Right lung (tissue), 10 donors: ENCODE data around the gene ADAT1. TPM values are rescaled to one million over a fixed set of nuclear protein-coding genes. Genes with fewer than 3 reads are reported as not detected.

Experiments
- DNase-seq, 2 donors: peaks; one replicate each; pipeline ENCODE4 v3.0.0-alpha.2; 2013
- long read RNA-seq, 8 donors: transcript quantifications; one replicate each; lab custom pipeline, GENCODE V29; 2026
- polyA plus RNA-seq, 5 donors: library from polyadenylated mRNA; unstranded; fragments of 120-200 nt; gene quantifications; one replicate each; pipeline versions ENCODE4 v1.2.1 to v1.2.3, GENCODE V29; 2013; ENCODE audit warnings: inconsistent platforms in 1 of 5, low replicate concordance in 1 of 5; ENCODE audit not compliant: insufficient read length in 5 of 5, insufficient read depth in 1 of 5

Gene ADAT1, protein sequence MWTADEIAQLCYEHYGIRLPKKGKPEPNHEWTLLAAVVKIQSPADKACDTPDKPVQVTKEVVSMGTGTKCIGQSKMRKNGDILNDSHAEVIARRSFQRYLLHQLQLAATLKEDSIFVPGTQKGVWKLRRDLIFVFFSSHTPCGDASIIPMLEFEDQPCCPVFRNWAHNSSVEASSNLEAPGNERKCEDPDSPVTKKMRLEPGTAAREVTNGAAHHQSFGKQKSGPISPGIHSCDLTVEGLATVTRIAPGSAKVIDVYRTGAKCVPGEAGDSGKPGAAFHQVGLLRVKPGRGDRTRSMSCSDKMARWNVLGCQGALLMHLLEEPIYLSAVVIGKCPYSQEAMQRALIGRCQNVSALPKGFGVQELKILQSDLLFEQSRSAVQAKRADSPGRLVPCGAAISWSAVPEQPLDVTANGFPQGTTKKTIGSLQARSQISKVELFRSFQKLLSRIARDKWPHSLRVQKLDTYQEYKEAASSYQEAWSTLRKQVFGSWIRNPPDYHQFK
- polyA plus RNA-seq: 10 to 100 TPM; 40.7 to 54.5 (median 42.5) TPM
- long read RNA-seq, donor 1, partial matches to known transcripts: 0 of 3 reads
- long read RNA-seq, donor 1, other reads (novel, unspliced or antisense): 0 of 3 reads
- long read RNA-seq, donor 2, partial matches to known transcripts: 0 of 1 reads
- long read RNA-seq, donor 2, other reads (novel, unspliced or antisense): 0 of 1 reads
- long read RNA-seq, donor 3: 0 reads
- long read RNA-seq, donor 4, partial matches to known transcripts: 0 of 2 reads
- long read RNA-seq, donor 4, other reads (novel, unspliced or antisense): 0 of 2 reads
- long read RNA-seq, donor 5, partial matches to known transcripts: 0 of 3 reads
- long read RNA-seq, donor 5, other reads (novel, unspliced or antisense): 0 of 3 reads
- long read RNA-seq, donor 6, partial matches to known transcripts: 0 of 4 reads
- long read RNA-seq, donor 6, other reads (novel, unspliced or antisense): 0 of 4 reads
- long read RNA-seq, donor 7, partial matches to known transcripts: 0 of 2 reads
- long read RNA-seq, donor 7, other reads (novel, unspliced or antisense): 0 of 2 reads
- long read RNA-seq, donor 8: 0 reads

GRCh38 chr16:75622761-75623605 is at the start of gene ADAT1:
Gene ADAT1, minus strand, starts transcription at chr16:75623281. Its CDS starts 2,482 bp downstream, at chr16:75620799.
- DNase-seq: peak; percentile 98

- DNase-seq: no peak
Observed at GRCh38 chr16:75667503-75667902, 44.4 kb upstream of the ADAT1 start.

DNA sequence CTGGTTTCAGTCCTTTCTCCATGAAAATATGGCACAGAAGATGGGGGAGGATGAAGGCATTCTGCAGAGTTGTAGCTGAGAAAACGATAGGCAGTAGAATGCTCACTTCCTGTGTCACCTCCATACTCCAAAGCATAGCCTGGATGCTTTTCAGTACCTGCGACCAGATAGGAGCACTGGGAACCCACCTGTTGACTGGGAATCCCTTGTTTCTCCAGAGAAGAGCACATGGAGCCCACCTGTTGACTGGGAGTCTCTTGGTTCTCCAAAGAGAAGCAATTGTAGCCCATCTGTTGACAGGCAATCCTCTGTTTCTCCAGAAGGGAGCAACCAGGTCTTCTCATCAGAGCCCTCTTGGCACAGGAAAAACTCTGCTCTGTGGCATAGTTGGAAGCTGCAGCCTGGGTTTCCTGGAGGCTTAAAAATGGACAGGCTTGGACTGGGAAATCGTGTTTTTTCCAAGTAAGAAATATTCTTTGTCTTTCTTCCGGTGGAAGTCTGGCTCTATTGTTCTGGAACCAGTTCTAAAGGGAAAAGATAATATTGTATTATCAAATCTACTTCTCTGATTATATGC is 37.7 kb upstream of the ADAT1 start:
- no peak for DNase-seq

DNA sequence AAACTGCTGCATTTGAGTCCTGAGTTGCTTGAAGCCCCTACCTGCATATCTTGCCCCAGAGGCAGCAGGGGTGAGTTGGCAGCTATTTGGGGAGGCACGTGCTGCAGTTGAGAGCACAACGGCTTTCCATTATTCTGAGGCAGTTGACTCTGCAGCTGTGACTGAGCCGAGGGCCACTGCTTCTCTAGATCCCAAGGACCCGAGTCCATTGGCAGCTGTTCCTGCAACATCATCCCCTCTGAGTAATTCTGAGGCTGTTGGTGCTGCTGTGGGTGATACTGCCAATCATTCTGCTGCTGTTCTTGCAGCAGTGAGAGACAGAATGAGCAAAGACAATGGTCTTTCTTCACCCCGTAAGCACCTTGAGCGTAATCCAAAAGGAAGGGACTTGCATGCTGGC is 37.2 kb upstream of the ADAT1 start:
- no peak for DNase-seq

DNA sequence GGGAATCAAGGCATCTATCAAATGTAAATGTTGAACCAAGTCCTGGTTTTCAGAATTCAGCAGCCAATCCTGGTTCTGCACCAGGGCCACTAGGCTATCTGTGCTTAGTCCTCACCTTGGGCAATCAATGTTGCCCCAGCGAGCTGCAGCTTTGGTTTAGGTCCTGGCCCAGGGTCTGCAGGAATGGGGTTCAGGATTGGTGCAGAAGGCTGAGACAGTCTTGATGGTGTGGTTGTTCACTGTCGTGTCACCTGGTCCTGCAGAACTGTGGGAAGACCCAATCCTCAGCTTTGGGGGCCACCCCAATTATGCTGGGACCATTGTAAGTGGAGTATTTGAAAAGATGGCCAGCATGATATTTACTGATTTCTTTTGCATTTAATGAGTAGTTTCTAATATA is 35.1 kb upstream of the ADAT1 start:
- DNase-seq: no peak

DNA sequence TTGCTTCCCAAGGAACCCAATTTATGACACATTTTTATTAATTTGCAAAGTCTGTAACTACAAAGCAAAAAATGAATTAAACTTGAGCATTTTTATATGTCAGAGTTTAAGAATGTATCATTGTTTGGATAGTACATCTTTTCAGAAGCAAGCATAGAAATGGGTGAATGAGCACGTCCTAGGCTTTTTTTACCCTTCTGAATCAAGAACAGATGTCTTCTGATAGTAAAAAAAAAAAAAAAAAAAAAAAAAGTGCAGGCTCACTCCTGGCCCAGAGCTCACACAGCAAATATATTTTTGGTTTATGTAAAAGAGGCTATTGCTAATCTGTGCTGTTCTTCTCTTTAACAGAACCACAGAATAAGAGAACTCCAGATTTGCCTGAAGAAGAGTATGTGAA is 30.8 kb upstream of the ADAT1 start:
- DNase-seq: no peak

DNA sequence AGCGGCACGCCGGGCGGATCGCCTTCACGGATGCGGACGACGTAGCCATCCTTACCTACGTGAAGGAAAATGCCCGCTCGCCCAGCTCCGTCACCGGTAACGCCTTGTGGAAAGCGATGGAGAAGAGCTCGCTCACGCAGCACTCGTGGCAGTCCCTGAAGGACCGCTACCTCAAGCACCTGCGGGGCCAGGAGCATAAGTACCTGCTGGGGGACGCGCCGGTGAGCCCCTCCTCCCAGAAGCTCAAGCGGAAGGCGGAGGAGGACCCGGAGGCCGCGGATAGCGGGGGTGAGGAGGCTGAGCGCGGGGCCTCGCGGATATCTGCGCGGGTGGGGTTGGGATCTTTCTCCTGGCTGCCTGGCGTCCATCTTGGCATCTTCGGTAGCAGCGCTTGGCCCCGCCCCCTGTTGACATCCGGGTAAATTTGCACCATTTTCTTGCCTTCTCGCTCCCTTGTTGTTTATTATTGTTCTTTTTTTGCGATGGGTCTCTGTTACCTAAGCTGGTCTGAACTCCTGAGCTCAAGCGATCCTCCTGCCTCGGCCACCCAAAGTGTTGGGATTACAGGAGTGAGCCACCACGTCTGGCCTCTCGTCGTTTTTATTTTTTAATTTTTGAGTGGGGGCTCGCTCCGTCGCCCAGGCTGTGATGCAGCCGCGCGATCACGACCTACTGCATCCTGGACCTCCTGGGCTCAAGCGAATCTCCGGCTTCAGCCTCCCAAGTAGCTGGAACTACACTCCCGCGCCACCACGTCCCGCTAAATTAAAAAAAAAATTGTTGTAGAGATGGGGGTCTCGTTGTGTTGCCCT is 25.4 kb upstream of the ADAT1 start:
- peak; percentile 78 to 84 for DNase-seq

GRCh38 chr16:75647492-75648264 is 24.6 kb upstream of the ADAT1 start, which contains the start of the genes KARS1 and TERF2IP:
Gene KARS1, minus strand, starts transcription at chr16:75647665. Its CDS starts 26 bp downstream, at chr16:75647639.
Gene TERF2IP, plus strand, starts transcription at chr16:75647773. Its CDS starts 110 bp downstream, at chr16:75647883.
- peak; percentile 93 to 94 for DNase-seq

DNA sequence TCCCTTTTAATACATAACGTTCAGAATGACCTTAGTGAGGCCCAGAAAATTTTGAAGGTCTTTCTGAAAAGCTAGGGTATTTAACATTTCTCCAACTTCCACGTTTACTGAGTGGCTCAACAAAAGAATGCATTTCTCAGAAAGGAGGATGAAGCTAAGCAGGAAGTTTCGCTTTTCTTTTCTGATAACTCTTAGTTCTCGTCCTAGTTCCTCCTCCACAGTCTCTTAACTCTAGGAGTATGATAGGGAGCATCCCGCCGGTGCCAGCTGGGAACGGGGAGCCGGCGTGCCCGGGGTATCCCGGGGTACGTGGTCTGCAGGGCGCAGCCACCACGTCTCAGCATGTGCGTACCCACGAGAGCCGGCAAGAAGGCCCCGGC is 24.0 kb upstream of the ADAT1 start:
- no peak for DNase-seq

- DNase-seq: no peak
Observed at GRCh38 chr16:75644240-75645012, 21.3 kb upstream of the ADAT1 start.

DNA sequence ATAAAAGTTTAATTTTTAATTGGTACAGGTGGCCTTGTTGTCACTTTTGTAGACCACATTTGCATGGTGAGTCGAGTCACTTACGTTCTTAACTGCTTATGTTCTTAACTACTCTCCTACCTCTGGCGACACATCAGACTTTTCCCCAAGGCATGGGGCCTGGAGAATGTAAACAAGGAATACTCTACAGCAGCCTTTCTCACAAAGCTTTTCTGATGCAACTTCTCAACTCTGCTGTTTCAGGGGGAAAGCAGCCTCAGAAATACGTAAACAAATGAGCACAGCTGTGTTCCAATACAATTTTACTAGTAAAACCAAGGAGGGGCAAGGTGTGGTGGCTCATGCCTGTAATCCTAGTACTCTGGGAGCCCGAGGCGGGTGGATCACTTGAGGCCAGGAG is 17.5 kb upstream of the ADAT1 start:
- no peak for DNase-seq

- no peak for DNase-seq
Observed at GRCh38 chr16:75635036-75635435, 12.0 kb upstream of the ADAT1 start.

GRCh38 chr16:75632857-75633256 is 9.8 kb upstream of the ADAT1 start:
- no peak for DNase-seq

- no peak for DNase-seq
Observed at GRCh38 chr16:75630052-75630451, 7.0 kb upstream of the ADAT1 start.

- no peak for DNase-seq
Observed at GRCh38 chr16:75629132-75629531, 6.1 kb upstream of the ADAT1 start.

GRCh38 chr16:75628351-75628750 is 5.3 kb upstream of the ADAT1 start:
- DNase-seq: no peak

DNA sequence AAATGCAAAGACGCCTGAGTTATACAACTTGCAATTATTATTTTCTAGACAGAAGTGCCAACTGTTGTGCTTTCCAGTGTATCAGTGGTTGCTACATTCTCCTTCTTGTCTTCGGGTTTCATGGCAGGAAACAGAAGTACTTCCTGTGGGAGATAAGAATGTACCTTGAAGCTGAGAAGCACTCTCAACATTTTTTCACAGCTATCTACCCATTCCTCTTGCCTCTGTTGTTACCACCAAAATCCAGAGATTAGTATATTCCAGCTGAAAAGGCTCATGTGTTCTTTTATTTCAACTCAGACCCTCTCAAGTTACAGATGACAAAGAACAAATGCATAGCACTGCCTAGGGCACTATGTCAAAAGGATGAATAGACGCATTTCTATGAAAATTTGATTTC is 4.8 kb upstream of the ADAT1 start:
- no peak for DNase-seq

GRCh38 chr16:75626806-75627205 is 3.7 kb upstream of the ADAT1 start:
- no peak for DNase-seq
